ENCODE data around the gene CSRP3.

Gene CSRP3

DNA sequence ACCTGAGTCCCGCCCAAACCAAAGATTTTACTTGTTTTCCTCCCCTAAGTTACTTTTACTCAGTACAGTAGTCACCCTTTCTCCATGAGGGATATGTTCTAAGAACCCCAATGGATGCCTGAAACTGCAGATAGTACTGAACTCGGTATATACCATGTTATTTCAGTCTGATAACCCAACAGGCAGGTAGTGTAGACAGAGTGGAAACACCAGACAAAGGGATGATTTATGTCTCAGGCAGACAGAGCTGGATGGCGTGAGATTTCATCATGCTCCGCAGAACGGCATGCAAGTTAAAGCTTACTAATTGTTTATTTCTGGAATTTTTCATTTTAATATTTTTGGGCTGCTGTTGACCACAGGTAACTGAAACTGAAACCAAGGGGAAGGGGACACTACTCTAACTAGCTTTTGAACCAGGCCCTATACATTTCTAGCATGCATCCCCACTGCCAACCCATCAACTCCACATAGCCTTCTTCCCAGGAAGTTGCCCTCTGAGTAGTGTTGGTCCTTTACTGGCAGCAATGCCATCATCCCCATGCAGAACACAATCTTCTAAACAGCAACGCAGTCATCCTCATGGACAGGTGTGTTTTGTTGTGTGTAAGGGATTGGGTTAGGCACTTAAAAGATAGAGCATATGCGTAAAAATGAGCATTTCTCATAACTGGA, 27.7 kb downstream of the CSRP3 start:
- TF ChIP-seq, protein P1, sequence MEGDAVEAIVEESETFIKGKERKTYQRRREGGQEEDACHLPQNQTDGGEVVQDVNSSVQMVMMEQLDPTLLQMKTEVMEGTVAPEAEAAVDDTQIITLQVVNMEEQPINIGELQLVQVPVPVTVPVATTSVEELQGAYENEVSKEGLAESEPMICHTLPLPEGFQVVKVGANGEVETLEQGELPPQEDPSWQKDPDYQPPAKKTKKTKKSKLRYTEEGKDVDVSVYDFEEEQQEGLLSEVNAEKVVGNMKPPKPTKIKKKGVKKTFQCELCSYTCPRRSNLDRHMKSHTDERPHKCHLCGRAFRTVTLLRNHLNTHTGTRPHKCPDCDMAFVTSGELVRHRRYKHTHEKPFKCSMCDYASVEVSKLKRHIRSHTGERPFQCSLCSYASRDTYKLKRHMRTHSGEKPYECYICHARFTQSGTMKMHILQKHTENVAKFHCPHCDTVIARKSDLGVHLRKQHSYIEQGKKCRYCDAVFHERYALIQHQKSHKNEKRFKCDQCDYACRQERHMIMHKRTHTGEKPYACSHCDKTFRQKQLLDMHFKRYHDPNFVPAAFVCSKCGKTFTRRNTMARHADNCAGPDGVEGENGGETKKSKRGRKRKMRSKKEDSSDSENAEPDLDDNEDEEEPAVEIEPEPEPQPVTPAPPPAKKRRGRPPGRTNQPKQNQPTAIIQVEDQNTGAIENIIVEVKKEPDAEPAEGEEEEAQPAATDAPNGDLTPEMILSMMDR (conservative IDR thresholded peaks at IDR 0.05; ENCODE audit: low read depth, low read length): no peak
- no peak overlapping the region for H3K4me3 ChIP-seq (ENCODE audit: low read length)
- no peak for DNase-seq (ENCODE audit: low read depth)

DNA sequence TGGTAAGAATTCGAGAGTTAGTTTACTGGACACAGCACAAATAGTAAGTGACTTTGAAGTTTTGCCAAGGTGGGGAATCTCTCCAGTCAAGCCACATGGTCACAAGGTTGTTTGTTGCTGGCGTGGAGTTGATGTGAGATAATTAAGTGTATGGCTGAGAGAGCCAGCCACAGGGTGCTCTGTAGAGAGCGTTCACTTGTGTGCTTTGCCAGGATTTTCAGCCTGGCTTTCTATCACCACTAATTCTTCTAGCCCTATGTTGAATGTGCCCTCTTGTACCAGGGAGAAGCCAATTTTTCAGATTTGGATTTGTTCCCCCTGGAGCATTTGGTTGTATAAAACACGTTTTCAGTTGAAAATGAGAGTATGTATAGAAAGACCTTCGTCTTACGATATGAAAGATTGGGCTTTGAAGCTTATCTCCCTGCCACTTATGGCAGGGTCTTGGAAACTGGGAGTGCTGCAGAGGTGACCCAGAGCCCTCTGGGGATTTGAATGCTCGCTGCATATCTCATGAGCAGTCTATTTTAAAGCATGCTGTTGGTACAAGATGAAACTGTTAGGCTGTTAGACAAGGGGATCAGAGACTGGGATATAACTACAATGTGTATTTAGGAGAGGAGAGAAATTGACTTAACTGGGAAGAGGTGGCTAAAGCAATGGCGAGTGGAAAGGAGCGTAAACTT, 28.6 kb downstream of the CSRP3 start:
- DNase-seq (ENCODE audit: low read depth): no peak
- no peak overlapping the region for H3K4me3 ChIP-seq (ENCODE audit: low read length)
- TF ChIP-seq, protein P1 (conservative IDR thresholded peaks at IDR 0.05; ENCODE audit: low read depth, low read length): no peak

DNA sequence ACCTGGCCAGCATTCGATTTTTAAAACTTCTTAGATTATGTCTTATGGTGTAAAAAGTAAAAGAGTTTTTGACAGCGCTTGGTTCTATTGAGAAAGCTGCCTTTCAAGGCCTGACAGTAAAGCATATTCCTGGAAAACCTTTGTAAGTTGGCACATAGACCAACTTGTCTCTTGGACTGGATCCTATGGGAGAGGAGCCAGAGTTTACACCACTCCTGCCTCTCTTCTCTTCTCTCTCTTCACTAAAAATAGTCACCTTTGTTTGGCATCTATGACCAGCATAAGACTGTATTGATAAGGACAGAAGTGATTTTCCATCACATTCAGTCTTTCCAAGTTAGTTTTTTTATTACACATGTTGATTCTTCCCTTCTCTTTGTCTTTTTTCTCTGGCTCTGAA, 33.7 kb downstream of the CSRP3 start:
- DNase-seq (ENCODE audit: low read depth): no peak
- no peak overlapping the region for H3K4me3 ChIP-seq (ENCODE audit: low read length)
- TF ChIP-seq, protein P1 (conservative IDR thresholded peaks at IDR 0.05; ENCODE audit: low read depth, low read length): no peak

DNA sequence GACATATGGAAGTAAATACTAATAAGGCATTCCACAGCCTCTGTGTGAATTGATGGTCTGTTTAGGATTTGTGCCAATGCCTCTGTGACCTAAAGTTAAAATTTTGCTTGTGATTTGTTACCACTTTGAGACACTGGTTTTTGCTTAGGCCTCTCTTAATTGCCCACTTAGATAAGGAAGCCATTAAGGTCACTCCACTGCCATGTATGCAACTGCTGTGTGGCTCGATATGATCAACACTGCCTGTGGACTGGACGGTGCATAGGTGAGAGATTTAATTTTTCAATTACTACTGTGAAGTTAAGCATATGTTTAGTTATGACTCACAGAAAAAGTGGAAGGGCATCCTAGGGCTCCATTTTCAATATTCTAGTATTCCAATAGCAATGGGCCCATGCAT, 36.9 kb downstream of the CSRP3 start:
- TF ChIP-seq, protein P1 (conservative IDR thresholded peaks at IDR 0.05; ENCODE audit: low read depth, low read length): no peak
- no peak overlapping the region for H3K4me3 ChIP-seq (ENCODE audit: low read length)
- DNase-seq (ENCODE audit: low read depth): no peak

DNA sequence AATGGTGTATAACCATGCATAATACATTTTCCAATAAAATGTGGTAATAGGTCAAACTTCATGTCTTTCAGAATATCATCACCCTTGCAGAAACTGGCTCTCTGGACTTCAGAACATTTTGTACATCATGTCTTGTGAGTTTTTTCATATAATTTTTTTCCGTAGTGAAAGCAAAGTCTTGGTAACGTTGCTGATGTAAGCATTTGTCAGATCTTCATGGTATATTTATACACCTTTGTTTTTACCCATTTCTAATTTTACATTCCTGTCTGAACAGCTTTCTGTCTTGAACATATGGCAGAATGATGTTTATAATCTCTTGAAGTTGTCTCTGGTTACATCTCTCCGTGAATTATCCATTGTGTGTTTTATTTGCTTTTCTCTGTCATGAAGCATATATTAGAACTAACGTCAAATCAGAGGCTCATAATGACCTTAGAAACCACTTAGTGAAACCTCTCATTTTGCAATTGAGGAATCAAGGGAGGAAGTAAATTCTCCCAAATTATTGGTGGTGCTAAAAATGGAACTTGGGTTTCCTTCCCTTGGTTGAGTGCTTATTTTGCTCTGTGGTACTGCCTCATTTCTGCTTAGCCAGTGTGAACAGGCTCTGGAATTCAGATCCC, 37.4 kb downstream of the CSRP3 start:
- H3K4me3 ChIP-seq (ENCODE audit: low read length): no peak overlapping the region
- TF ChIP-seq, protein P1 (conservative IDR thresholded peaks at IDR 0.05; ENCODE audit: low read depth, low read length): no peak
- no peak for DNase-seq (ENCODE audit: low read depth)

DNA sequence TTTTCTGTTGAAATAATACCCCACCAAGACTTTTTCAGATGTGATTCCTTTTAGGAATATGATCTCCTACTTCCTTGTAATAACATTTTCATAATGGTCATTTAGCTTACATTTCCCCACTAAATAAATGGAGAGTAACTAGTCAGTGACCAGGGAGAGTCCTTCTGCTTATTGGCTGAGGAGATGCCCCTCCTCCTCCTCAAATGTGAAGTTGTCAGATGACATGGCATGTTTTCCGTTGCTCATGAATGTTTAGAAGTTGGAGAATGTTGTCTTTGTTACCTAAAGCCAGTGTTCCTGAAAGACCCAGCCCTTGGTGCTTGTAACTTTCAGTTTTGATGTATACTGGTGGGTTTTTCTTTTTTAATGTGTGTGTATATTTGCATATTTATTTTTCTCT, 38.2 kb downstream of the CSRP3 start:
- no peak overlapping the region for H3K4me3 ChIP-seq (ENCODE audit: low read length)
- TF ChIP-seq, protein P1 (conservative IDR thresholded peaks at IDR 0.05; ENCODE audit: low read depth, low read length): no peak
- DNase-seq (ENCODE audit: low read depth): no peak
